HG02981 (cell line): ENCODE data around the gene DIAPH1.

Source experiments
- ATAC-seq: cut with Tn5 transposase; IDR thresholded peaks from one replicate; pipeline ENCODE4 v1.9.1; 2021; ENCODE audit warnings: mild to moderate bottlenecking, moderate library complexity; ENCODE audit not compliant: unreplicated experiment

Gene DIAPH1

DNA sequence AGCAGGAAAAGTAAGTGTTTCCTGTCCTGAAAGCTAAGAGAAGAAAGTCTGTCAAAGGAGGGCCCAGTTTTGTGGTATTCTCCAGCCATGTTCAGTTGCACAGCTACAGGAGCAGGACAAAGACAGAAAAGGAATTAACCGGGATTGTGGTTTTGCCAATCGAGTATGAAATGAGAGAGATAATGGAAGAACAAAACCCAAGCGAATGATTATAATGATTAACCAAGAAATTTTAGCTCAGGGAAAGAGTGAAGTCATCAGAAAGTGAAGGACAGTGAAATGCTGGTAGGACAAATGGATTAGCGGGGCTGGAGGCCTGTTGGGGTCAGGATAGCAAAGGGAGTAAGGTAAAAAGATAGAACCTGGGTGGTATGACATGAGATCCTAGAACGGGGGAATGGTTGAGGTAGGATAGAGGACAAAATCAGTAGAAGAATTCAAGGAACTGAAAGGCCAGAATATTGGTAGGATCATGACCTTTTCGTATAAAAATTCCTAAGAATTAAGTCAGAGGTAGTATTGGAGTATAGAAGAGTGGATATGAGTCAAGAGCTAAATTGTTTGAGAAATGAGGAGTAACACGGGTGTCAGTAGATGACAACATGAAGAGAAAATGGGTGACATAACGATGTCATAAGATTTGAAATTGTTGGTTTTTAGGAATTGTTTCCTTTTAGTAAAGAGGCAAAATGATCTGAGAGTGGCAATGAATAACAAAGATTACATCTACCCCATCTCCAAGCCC, 52.8 kb downstream of the DIAPH1 start:
- ATAC-seq: no peak

DNA sequence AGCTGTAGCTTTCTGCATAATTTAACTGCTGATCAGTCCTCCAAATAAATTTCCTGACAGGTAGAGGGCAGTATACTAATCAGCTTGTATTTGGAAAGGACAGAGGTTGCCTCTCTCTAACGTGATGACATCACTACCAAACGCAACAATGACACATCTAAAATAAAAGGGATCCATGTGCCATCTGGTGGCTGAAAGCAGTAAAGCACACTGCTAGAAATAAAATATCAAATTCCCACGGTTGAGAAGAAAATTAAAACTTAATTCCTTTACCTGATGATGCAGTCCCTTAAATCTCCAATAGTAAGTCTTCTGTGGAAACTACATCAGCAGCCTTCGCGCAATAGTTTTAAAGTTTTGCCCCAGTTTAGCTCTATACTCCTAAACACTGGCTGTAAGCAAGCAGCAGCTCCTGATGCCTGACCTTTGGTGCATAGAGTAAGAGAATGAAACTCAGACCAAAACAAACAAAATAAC, 54.5 kb downstream of the DIAPH1 start:
- ATAC-seq: peak; percentile 95

DNA sequence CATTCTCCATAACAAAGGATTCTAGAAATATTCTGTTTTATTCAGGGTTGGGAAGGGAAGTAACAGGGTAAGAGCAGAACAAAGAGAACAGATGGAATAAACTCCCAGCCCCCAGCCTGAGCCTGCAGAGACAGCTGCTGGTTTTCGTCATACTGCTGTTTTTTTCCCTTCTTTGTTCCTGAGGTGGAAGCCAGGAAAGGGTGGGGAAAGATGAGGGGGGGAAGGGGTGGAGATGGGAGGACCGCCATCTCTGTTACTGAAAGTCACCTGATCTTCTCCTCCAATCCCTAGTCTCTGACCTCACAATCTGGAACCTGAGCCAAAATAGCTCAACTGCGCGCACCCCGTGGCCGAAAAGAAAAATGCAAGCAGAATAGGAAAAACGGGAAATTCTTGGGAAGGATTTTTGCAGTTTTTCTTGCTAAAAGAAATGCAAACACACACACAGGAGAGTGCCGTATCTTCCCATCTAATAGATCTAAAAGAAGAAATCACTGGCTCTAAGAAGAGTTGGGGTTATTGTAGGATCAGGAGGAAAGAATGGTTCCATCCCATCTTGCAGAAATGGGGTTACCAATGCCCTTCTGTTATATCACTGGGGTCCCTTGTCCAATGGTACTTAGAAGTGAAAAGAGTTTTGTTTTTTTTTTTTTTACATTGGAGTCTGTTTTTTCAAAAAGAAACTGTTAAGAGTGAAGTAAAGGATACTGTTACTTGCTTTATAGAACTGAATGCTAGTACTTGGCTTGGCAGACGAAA, 57.9 kb downstream of the DIAPH1 start:
- ATAC-seq: no peak

DNA sequence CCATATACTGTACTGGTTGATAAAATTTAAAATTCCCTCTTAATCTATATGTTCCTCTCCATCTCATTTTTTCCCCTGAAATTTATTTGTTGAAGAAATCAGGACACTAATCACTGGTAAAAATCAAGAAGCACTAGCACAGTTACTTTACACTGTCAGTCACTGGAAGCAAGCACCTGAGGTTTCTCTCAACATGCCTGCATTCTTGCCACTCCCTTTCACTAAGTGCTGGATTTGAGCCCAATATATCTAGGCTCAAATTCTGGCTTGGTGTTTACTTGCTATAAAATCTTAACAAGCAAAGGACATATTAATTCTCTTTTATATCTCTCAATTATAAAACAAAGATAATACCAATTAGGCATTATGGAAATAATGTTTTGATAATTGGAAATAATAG, 58.6 kb downstream of the DIAPH1 start:
- ATAC-seq: no peak

DNA sequence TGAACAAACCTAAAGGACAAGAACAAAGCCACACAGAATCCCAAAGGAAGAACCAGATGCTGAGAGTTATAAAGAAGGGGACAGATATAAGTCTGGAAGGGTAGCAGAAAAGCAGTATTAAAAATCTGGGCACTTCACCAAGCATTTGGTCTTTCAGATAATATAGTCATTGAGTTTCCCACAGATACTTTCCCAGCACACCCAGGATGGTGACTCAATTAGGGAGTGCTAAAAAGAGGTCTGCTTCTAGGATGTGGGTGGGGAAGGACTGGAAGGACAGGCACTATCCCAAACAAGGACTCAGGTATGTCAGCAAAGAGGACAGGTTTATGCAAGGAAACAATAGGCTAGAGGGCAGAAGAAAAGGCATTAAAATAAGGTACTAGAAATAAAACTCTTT, 59.3 kb downstream of the DIAPH1 start:
- no peak for ATAC-seq

DNA sequence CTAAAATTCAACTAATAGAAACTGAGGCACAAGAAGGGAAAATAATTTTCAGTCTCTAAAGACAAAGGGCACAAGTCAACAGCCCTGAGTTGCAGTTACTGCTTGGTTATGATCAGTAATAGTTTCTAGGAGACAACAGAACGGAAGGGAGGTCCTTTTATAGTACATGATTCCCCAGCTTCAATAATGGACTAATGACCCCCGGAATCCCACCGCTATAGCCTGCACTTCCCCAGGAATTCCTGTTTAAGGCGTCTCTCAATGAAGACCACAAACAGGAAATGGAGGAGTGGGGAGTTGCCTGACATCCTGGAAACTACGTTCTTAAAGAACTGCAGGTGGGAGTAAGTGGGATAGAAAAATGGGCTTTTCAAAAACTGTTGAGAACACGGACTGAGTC, 60.6 kb downstream of the DIAPH1 start:
- no peak for ATAC-seq

DNA sequence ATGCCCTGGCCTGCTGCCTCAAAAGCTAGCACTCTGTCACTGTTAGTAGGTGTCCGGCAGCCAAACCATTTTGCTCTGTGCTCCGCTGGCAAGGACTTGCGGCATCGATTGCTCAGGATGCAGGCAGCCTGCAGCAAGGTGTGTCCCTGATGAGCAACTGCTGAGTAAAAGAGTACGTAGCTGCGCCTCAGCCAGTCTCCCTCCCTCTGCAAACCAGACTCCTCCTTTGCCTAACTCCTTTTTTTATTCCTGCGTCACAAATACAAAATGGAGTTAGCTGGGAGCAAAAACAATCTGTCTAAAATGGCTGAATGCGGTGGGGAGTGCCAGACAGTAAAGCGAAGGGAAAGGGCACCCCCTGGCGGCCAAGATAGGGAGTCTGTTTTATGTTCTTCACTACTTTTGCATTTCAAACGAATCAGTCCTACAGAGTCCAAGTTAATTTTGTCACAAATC, 61.1 kb downstream of the DIAPH1 start:
- ATAC-seq: no peak

DNA sequence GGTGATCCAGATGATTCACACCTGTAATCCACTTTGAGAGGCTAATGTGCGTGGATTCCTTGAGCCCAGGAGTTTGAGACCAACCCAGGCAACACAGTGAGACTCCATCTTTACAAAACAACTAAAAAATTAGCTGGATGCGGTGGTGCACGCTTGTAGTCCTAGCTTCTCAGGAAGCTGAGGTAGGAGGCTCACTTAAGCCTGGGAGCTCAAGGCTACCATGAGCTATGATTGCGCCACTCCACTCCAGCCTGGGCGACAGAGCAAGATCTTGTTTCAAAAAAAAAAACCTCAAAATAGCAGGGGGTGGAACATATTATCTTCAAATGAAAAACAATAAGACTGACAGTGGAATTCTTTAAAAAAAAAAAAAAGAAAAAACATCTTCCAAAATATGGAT, 70.9 kb downstream of the DIAPH1 start:
- ATAC-seq: no peak

DNA sequence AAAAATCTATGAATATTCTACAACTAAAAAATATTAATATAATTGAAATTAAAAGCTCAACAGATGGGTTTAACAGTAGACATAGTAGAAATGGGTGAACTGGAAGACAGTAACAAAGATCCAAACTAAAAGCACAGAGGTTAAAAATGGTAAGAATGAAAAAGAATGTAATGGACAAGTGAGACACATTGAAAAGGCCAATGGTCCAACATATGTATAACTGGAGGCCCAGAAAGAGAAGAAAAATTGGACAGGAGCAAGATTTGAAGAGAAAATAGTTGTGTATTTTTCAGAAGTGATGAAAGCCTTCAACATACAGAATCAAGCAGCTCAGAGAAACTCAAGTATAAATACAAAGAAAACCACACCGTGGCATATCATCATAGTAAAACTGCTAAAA, 71.3 kb downstream of the DIAPH1 start:
- ATAC-seq: no peak

DNA sequence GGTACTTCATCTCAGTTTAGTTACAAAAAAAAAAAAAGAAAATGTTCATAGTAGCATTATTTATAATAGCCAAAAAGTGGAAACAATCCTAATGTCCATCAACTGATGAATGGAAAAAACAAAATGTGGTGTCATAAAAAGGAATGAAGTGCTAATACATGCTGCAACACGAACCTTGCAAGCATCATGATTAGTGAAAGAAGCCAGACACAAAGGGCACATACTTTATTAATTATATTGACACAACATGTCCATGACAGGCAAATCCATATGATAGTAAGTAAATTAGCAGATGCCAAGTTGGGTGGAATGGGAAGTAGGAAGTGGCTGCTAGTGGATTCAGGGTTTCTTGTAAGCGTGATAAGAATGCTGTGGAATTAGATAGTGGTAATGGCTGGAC, 75.7 kb downstream of the DIAPH1 start:
- no peak for ATAC-seq

DNA sequence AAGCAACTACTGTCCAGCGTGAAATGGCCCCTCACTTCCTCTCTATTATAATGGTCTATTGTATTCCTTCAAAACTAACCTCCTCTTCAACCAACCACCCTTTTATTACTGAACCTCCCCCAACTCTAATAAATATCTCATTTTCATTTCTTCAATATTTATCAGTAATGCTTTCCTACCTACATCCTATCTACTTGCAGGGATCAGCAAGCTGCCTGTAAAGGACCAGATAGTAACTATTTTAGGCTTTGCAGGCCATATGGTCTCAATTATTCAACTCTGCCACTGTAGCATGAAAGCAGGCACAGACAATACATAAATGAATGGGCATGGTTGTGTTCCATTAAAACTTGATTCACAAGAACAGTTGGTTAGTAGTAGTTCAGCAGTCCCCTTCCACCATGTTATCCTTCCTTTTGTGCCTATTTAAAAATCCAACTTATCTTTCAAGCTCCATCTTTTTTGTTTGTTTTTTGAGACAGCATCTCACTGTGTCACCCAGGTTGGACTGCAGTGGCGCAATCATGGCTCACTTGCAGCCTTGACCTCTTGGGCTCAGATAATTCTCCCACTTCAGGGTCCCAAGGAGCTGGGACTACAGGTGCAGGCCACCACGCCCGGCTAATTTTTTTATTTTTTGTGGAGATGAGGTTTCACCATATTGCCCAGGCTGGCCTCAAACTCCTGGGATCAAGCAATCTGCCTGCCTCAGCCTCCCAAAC, 84.1 kb downstream of the DIAPH1 start:
- no peak for ATAC-seq

DNA sequence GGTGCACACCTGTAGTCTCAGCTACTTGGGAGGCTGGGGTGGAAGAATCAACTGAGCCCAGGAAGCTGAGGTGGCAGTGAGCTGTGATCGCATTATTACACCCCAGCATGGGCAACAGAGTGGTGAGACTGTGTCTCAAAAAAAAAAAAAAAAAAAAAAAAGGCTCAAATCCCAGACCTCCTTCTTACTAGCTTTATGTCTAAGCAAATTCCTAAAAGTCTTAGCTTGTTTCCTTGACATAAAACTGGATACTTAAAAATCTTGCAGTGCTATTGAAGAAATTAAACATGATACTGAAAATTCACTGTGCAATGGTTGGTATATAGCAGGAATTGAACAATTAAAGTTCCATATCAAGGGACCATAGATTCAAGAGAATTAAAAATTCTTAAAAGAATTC, 84.9 kb downstream of the DIAPH1 start:
- ATAC-seq: no peak

DNA sequence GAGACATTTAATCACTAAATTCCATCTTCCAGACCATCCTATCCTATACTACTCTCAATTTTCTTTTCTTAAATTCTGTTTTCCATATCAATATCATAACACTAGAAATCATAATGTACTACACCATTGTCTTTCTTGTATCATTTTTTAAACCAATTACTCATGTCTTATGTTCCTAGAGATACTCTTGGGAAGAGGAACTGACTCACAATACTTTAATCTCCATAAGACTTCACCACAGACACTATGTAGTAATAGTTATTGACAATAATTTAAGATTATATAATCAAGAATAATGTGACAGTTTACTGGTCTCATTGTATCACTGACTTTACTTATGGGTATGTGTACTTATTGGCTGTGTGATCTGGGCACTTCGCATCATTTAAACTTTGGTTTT, 86.1 kb downstream of the DIAPH1 start:
- ATAC-seq: no peak

DNA sequence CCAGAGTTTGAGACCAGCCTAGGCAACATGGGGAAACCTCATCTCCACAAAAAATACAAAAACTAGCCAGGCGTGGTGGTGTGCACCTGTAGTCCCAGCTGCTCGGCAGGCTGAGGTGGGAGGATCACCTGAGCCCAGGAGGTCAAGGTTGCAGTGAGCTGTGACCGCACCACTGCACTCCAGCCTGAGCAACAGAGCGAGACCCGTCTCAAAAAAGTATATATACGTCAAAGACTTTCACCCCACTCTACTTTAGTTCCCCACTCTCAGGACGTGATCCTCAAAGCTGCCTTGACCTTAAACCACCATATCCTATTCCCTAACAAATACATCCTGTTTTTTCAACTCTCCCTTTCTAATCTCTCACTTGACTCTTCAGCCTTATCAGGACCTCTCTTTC, 88.9 kb downstream of the DIAPH1 start:
- no peak for ATAC-seq

DNA sequence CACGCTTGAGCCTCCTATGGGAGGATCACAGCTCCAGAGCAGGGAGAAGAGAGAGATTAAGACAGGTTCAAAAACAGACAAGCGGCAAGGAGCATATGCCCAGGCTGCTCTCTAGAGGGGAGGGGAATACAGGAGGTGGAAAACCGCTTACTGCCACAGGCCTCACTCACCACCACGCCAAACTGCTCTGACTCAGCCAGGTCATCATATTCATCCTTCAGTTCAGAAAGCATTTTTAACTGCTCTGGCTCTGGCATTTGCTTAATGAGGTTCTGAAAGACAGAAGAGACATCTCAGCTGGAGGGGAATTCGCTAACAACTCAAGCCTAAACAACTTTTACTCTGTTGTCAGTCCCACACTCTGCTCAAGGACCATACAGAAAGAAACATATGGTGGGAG, 89.8 kb downstream of the DIAPH1 start:
- ATAC-seq: peak; percentile 39

DNA sequence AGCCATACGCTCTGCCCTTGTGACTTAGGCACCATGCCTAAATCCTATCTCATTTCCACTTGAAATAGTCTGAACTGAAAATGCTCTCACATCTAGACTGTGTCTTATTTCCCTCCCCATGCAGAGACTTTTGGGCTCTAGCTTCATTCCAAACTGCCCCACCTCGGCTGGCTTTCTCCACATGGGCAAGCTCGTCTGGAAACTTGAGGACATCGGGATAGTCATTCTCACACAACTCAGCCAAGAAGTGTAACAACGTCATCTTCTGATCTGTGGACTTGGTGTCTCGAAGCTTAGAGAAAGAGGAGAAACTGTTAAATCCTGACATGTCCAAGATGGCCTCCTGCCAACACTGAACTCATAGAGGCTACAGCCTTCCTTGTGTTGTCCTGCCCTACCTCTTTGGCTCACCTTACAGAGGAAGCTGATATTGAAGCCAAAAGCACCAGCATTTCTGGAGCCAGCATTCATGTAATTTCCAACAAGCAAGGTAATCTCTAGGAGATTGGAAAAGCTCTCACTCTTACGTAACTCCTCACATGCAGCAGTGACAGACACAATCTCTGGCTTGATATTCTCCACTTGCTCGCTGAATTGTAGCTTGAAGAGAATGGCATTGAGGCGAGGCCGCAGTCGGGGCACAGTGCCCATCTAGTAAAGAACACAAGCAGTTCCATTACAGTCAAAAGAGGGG, 90.4 kb downstream of the DIAPH1 start:
- ATAC-seq: no peak

DNA sequence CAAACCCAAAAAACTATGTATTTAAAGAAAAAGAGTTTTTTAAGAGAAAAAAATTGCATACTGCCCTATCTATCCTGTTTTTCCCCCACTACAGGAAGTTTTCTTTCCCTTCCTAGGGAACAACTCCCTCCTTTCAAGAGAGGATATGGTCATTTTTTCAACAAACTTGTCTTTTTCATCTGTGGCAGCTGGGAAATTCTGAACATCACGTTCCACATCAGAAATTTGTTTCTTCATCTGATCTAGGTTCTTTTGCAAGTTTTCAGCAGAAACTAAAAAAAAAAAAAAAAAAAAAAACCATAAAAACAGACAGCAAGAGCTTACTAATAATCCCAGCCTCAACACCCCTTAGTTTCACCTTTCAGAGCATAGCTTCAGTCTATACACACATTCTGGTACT, 91.4 kb downstream of the DIAPH1 start:
- no peak for ATAC-seq

DNA sequence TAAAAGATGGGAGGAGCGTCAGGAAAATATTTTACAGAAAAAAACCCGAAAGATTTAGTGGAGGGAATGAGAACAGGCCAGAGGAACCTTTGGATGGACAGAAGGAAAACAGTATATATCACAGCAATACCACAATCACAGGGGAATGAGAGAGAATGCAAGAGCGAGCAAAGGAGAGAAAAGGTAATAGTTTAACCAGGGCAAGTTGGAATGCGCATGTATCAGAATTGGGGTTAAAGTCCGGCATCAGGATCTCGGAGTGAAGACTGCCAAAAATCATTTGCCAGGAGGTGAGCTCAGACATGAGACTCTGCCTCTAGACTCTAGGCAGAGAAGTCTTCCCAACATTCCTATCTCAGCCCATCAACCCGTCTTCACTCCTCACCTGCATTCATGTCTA, 93.1 kb downstream of the DIAPH1 start:
- no peak for ATAC-seq

DNA sequence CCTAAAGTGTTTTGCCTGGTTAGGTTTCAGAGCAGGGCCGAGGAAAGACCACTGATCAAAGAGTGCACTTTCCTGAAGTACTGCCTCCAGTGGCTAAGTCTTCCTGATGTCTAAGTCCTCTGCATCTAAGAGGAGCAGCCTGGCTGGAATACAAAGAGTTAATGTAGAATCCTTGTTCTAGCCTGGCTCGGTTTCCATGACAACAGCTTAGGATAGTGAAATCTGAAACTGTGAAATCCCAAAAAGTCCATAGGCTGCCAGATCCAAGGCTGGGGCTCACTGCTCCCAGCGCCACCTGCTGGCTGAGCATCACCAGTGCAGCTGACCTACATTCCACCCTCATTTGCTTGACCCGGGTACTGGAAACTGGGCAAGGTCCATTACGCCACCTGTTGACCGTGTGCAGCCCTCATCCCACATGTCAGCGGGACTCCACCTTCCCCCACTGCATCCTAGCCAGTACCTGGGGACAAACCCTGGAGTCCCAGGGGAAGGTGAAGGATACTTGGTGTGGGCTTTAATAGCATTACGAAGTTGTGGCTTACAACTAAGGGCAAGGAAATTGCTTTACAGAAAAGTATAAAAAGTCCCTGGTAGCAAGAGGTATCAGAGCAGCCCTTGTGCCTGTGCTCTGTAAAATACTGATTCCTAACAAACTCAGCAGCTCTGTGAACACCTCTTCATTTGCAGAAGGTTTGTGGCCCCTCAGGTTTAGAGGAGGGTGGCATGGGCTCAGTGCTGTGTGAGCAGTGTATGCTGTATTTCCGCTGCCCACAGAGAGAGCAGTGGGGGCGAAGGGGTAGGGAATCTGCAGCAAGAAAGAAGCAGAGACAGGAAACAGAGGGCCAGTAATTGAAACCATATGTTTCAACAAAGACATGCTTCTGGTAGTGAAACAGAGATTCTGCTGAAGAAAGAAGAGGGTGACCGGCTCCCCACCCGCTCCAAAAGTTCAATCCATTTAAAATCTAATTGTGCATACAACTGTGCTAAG, 93.9 kb downstream of the DIAPH1 start:
- peak; percentile 61 for ATAC-seq

DNA sequence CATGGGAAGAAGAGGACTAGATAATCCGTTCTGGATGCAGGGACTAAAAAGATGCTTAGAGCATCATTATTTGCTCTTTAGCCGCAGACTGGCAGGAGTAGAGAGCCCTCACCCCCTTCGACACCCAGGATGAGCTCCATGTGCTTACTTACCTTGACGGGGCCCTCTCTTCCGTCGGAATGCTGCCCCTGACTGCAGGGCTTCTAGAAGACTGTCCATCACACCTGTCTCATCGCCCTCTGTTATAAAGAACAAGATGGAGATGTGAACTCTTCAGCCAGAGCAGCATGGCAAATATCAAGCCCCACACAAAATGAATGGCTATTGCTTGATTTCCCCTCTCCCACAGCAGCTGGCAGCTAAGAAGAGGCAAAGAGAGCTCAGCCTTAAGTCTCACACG, 94.8 kb downstream of the DIAPH1 start:
- ATAC-seq: no peak
